ENCODE results near the gene GPC5. TPM values are rescaled to one million over a fixed set of nuclear protein-coding genes. Genes with fewer than 3 reads are reported as not detected.

Gene GPC5
- total and polyA plus RNA-seq, 7 experiments from 2014 or later = 0.10 to 0.38 TPM; not detected in 5

DNA sequence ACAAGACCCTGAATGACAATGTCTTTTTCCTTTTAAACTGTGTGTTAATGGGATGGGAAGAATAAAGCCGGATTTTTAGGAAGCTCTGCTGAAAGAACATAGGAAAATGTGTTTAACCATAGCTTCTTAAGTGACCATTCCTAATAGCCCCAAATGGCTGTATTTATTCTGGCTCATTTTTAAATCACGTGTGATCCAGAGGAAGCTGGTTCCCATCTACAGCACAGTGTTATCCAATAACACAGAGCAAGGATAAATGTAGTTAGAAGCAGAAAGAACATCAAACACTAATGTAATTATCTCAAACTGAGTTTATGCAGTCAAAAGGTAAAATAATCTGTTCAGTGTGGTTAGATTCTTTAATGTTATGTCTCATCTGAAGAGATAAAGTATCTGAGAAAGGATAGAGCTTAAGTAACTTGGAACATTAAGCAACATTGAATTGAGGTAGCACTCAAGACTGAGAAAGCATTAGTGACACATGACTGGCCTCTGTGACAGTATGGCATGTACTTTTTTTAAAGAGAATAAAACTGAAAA, 853.3 kb downstream of the GPC5 start:
- Histone ChIP-seq H3K36me3 (ENCODE audit: control insufficient read depth in 2 of 3, insufficient read depth in 3 of 3, low read length in 3 of 3) (no peaks in the 10 kb centered on the region), H3K27me3 (ENCODE audit: control insufficient read depth in 2 of 2, insufficient read depth in 2 of 2, low read length in 2 of 2) (no peaks in the 10 kb centered on the region), H3K27ac (ENCODE audit: low read depth, low read length) (no peak overlapping the region), H3K4me3 (ENCODE audit: low read length) (no peak overlapping the region), H3K9me3 (ENCODE audit: control insufficient read depth in 2 of 3, low read length in 3 of 3) (no peaks in the 10 kb centered on the region), H3K4me1 (ENCODE audit: control insufficient read depth in 2 of 2, insufficient read depth in 2 of 2, low read length in 2 of 2) (no peaks in the 10 kb centered on the region)
- Mint-ChIP-seq H3K27ac (no peak overlapping the region), H3K4me1 (no peaks in the 10 kb centered on the region), H3K4me3 (no peak overlapping the region), H3K9me3 (peaks cover 0 to 10% (median 3%) of the 10 kb centered on the region in 11 donors), H3K27me3 (no peaks in the 10 kb centered on the region), H3K36me3 (no peaks in the 10 kb centered on the region)
- DNase-seq = no peak
- CTCF ChIA-PET = no interaction called here
- intact Hi-C loops (cut with micrococcal nuclease) = no loop called here
- ATAC-seq = no peak
- POLR2A ChIA-PET = no interaction called here

DNA sequence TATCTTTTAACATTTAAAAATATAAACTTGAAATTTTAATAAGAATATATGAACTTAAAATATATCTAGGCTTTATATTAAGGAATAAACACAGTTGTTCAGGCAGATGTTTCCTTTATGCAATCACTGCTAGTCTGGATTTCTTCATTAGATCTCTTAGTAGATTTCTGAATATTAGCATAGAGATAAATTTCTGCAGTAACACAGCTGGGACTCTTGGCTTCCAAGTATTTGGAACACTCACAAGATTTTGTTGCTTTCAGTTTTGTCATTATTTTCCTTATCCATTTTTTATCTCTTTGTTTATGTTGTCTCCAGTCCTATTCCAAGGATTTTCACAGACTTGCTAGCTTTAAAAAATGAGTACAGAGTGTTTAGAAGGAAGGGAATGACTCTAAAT, 857.1 kb downstream of the GPC5 start:
- H3K27ac ChIP-seq (ENCODE audit: low read depth, low read length) = no peak overlapping the region
- no peak overlapping the region for H3K4me3 Mint-ChIP-seq
- no peak overlapping the region for H3K27ac Mint-ChIP-seq
- no peaks in the 10 kb centered on the region for H3K4me1 ChIP-seq (ENCODE audit: control insufficient read depth in 2 of 2, insufficient read depth in 2 of 2, low read length in 2 of 2)
- peaks cover 0 to 4% (median 0%) of the 10 kb centered on the region in 5 donors for H3K27me3 Mint-ChIP-seq
- no peaks in the 10 kb centered on the region for H3K9me3 ChIP-seq (ENCODE audit: control insufficient read depth in 2 of 3, low read length in 3 of 3)
- ChIA-PET POLR2A (no interaction called here), CTCF (no interaction called here)
- peaks cover 0 to 21% (median 2%) of the 10 kb centered on the region in 11 donors for H3K9me3 Mint-ChIP-seq
- no peaks in the 10 kb centered on the region for H3K27me3 ChIP-seq (ENCODE audit: control insufficient read depth in 2 of 2, insufficient read depth in 2 of 2, low read length in 2 of 2)
- no peaks in the 10 kb centered on the region for H3K36me3 Mint-ChIP-seq
- H3K4me3 ChIP-seq (ENCODE audit: low read length) = no peak overlapping the region
- DNase-seq (no peak), ATAC-seq (no peak)
- no peaks in the 10 kb centered on the region for H3K36me3 ChIP-seq (ENCODE audit: control insufficient read depth in 2 of 3, insufficient read depth in 3 of 3, low read length in 3 of 3)
- no peaks in the 10 kb centered on the region for H3K4me1 Mint-ChIP-seq
- intact Hi-C loops (cut with micrococcal nuclease) = no loop called here

DNA sequence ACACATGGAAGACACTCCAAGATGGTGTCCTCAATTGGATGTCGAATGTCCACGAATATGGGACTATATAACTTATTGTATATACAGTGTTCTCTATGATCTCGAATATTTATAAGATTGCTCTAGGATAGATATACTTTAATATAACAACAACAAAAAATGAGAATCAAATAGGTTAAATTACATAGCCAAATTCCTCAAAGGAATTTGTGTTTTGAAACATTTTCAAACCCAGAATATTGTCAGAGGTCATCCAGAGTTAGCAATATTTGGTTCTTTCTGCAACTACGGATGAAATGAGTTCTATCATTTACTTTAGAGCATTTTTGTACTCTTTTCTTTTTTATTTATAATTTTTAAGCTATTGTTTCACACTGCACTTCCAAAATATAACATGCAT, 857.8 kb downstream of the GPC5 start:
- Histone ChIP-seq H3K4me3 (ENCODE audit: low read length) (no peak overlapping the region), H3K27ac (ENCODE audit: low read depth, low read length) (no peak overlapping the region), H3K9me3 (ENCODE audit: control insufficient read depth in 2 of 3, low read length in 3 of 3) (no peaks in the 10 kb centered on the region), H3K36me3 (ENCODE audit: control insufficient read depth in 2 of 3, insufficient read depth in 3 of 3, low read length in 3 of 3) (no peaks in the 10 kb centered on the region), H3K4me1 (ENCODE audit: control insufficient read depth in 2 of 2, insufficient read depth in 2 of 2, low read length in 2 of 2) (no peaks in the 10 kb centered on the region), H3K27me3 (ENCODE audit: control insufficient read depth in 2 of 2, insufficient read depth in 2 of 2, low read length in 2 of 2) (no peaks in the 10 kb centered on the region)
- Mint-ChIP-seq H3K4me3 (no peak overlapping the region), H3K36me3 (no peaks in the 10 kb centered on the region), H3K9me3 (peaks cover 0 to 24% (median 2%) of the 10 kb centered on the region in 11 donors), H3K4me1 (no peaks in the 10 kb centered on the region), H3K27ac (no peak overlapping the region), H3K27me3 (peaks cover 0 to 4% (median 0%) of the 10 kb centered on the region in 5 donors)
- CTCF ChIA-PET = no interaction called here
- ATAC-seq (no peak), DNase-seq (no peak)
- intact Hi-C loops (cut with micrococcal nuclease) = no loop called here
- POLR2A ChIA-PET = no interaction called here

DNA sequence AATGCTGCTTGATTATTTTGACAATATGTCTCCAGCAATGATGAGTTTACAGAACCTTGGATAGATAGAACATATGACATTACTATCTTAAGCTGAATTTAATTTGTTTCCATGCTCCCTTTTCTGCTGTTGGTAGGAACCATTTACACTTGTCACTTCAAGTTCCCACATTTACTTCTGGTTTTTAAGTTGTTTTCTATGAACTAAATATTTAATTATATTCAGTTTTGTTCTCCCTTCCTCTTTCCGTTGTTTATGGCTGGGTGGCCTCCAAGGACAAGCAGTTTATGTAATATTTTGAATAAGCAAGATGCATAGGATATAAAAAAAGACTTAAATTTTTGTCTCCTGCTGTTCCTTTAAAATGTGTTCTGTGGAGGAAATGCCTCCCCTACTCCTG, 860.6 kb downstream of the GPC5 start:
- no peak overlapping the region for H3K27ac Mint-ChIP-seq
- Histone ChIP-seq H3K9me3 (ENCODE audit: control insufficient read depth in 2 of 3, low read length in 3 of 3) (no peaks in the 10 kb centered on the region), H3K27me3 (ENCODE audit: control insufficient read depth in 2 of 2, insufficient read depth in 2 of 2, low read length in 2 of 2) (no peaks in the 10 kb centered on the region), H3K4me1 (ENCODE audit: control insufficient read depth in 2 of 2, insufficient read depth in 2 of 2, low read length in 2 of 2) (no peaks in the 10 kb centered on the region), H3K27ac (ENCODE audit: low read depth, low read length) (no peak overlapping the region), H3K4me3 (ENCODE audit: low read length) (no peak overlapping the region), H3K36me3 (ENCODE audit: control insufficient read depth in 2 of 3, insufficient read depth in 3 of 3, low read length in 3 of 3) (no peaks in the 10 kb centered on the region)
- H3K4me3 Mint-ChIP-seq = no peak overlapping the region
- peaks cover 0 to 4% (median 0%) of the 10 kb centered on the region in 5 donors for H3K27me3 Mint-ChIP-seq
- peaks cover 0 to 13% (median 0%) of the 10 kb centered on the region in 11 donors for H3K9me3 Mint-ChIP-seq
- H3K4me1 Mint-ChIP-seq = no peaks in the 10 kb centered on the region
- H3K36me3 Mint-ChIP-seq = no peaks in the 10 kb centered on the region
- POLR2A ChIA-PET = no interaction called here
- CTCF ChIA-PET = no interaction called here
- intact Hi-C loops (cut with micrococcal nuclease) = no loop called here
- no peak for ATAC-seq
- no peak for DNase-seq

DNA sequence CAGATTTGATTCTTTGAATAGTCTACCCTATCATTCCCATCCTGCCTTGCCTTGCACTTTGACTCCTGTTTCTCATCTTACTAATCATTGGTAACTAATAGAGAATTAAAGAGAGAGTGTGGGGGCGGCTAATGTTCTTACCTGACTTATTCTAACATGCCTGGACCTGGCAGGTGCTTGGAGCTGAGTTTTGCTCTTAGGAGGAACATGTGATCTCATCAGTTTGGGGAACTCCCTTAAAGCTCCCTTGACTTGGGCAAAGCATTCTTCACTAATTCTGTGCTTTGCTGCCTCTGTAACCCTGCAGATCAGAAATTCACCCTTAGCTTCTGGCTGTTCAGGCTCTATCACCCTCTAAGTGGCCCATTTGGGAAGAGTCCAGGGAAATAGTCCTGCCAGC, 861.1 kb downstream of the GPC5 start:
- Mint-ChIP-seq H3K4me1 (no peaks in the 10 kb centered on the region), H3K36me3 (no peaks in the 10 kb centered on the region), H3K27ac (no peak overlapping the region), H3K4me3 (no peak overlapping the region), H3K27me3 (peaks cover 0 to 4% (median 0%) of the 10 kb centered on the region in 5 donors), H3K9me3 (peaks cover 0 to 13% (median 0%) of the 10 kb centered on the region in 11 donors)
- no peaks in the 10 kb centered on the region for H3K36me3 ChIP-seq (ENCODE audit: control insufficient read depth in 2 of 3, insufficient read depth in 3 of 3, low read length in 3 of 3)
- ChIA-PET POLR2A (no interaction called here), CTCF (no interaction called here)
- H3K4me3 ChIP-seq (ENCODE audit: low read length) = no peak overlapping the region
- no peak for ATAC-seq
- H3K27ac ChIP-seq (ENCODE audit: low read depth, low read length) = no peak overlapping the region
- no peaks in the 10 kb centered on the region for H3K27me3 ChIP-seq (ENCODE audit: control insufficient read depth in 2 of 2, insufficient read depth in 2 of 2, low read length in 2 of 2)
- no peaks in the 10 kb centered on the region for H3K4me1 ChIP-seq (ENCODE audit: control insufficient read depth in 2 of 2, insufficient read depth in 2 of 2, low read length in 2 of 2)
- H3K9me3 ChIP-seq (ENCODE audit: control insufficient read depth in 2 of 3, low read length in 3 of 3) = no peaks in the 10 kb centered on the region
- DNase-seq = no peak
- intact Hi-C loops (cut with micrococcal nuclease) = no loop called here

DNA sequence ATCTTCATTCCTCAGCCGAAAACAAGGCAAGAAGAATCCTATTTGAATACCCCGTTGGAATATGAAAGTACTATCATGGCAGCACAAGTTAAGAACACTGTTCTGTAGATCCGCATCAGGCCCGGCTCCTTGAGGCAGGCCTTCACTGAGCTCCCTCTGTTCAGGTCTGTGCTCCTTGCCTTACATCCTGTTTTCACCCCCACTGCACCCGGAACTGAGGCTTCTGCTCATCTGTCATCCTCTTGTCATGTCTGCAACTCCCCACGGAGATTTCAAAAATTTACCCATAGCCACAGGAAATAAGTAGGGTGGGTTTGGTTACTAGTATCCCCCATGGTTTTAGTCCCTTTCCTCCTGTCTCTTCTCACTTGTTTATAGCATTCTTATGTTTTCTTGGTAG, 861.9 kb downstream of the GPC5 start:
- POLR2A ChIA-PET = no interaction called here
- no peaks in the 10 kb centered on the region for H3K27me3 ChIP-seq (ENCODE audit: control insufficient read depth in 2 of 2, insufficient read depth in 2 of 2, low read length in 2 of 2)
- Mint-ChIP-seq H3K27ac (no peak overlapping the region), H3K36me3 (no peaks in the 10 kb centered on the region), H3K9me3 (peaks cover 0 to 13% (median under 1%) of the 10 kb centered on the region in 11 donors), H3K27me3 (peaks cover 0 to 4% (median 0%) of the 10 kb centered on the region in 5 donors), H3K4me1 (no peaks in the 10 kb centered on the region), H3K4me3 (no peak overlapping the region)
- ATAC-seq = no peak
- H3K4me1 ChIP-seq (ENCODE audit: control insufficient read depth in 2 of 2, insufficient read depth in 2 of 2, low read length in 2 of 2) = no peaks in the 10 kb centered on the region
- CTCF ChIA-PET = no interaction called here
- intact Hi-C loops (cut with micrococcal nuclease) = no loop called here
- H3K36me3 ChIP-seq (ENCODE audit: control insufficient read depth in 2 of 3, insufficient read depth in 3 of 3, low read length in 3 of 3) = no peaks in the 10 kb centered on the region
- H3K27ac ChIP-seq (ENCODE audit: low read depth, low read length) = no peak overlapping the region
- H3K4me3 ChIP-seq (ENCODE audit: low read length) = no peak overlapping the region
- no peak for DNase-seq
- H3K9me3 ChIP-seq (ENCODE audit: control insufficient read depth in 2 of 3, low read length in 3 of 3) = no peaks in the 10 kb centered on the region

DNA sequence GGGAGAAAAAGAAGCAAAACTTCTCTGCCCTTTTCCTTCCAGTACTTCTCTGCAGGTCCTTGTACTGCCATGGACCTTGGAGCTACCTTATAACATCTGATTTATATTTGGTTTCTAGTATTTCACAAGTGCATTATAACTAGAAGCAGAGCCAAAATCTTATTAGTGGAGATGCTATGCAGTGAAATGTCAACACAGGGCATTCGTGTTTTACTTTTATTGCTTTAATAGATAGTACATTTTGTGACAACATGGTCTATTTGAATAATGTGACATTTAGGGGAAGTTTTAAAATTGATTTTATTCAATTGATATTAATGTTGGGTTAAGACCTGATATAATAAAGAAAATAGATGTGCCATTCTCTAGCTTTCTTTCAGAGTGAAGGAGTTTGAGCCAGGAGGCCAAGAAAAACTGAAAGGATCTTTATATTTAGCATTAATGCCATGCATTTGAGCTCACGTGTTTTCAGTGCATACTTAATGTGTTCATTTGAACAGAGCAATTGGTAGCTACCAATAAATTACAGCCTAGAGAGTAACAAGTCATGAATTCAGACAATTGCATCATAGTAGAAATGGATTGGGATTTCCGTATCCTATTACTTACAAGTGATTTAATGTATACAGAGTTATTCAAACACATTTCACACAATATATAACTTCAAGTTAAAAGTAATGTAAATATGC, 863.8 kb downstream of the GPC5 start:
- Histone ChIP-seq H3K27ac (ENCODE audit: low read depth, low read length) (no peak overlapping the region), H3K9me3 (ENCODE audit: control insufficient read depth in 2 of 3, low read length in 3 of 3) (no peaks in the 10 kb centered on the region), H3K4me3 (ENCODE audit: low read length) (no peak overlapping the region), H3K27me3 (ENCODE audit: control insufficient read depth in 2 of 2, insufficient read depth in 2 of 2, low read length in 2 of 2) (no peaks in the 10 kb centered on the region), H3K36me3 (ENCODE audit: control insufficient read depth in 2 of 3, insufficient read depth in 3 of 3, low read length in 3 of 3) (no peaks in the 10 kb centered on the region), H3K4me1 (ENCODE audit: control insufficient read depth in 2 of 2, insufficient read depth in 2 of 2, low read length in 2 of 2) (no peaks in the 10 kb centered on the region)
- DNase-seq = no peak
- peaks cover 0 to 17% (median 2%) of the 10 kb centered on the region in 11 donors for H3K9me3 Mint-ChIP-seq
- H3K4me1 Mint-ChIP-seq = no peaks in the 10 kb centered on the region
- H3K4me3 Mint-ChIP-seq = no peak overlapping the region
- CTCF ChIA-PET = no interaction called here
- POLR2A ChIA-PET = no interaction called here
- intact Hi-C loops (cut with micrococcal nuclease) = no loop called here
- H3K36me3 Mint-ChIP-seq = no peaks in the 10 kb centered on the region
- peaks cover 0 to 4% (median 0%) of the 10 kb centered on the region in 5 donors for H3K27me3 Mint-ChIP-seq
- no peak overlapping the region for H3K27ac Mint-ChIP-seq
- no peak for ATAC-seq
